ENCODE measurements around the gene RAB24.

DNA sequence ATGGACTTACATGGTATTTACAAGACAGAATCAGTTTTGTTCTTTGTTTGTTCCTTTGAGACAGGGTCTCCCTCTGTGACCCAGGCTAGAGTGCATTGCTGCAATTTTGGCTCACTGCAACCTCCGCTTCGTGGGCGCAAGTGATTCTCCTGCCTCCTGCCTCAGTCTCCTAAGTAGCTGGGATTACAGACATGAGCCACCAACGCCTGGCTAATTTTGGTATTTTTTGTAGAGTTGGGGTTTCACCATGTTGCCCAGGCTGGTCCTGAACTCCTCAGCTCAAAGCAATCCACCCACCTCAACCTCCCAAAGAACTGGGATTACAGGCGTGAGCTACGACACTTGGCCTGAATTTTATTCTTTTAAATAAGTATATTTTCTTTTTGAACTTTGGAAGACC is 27.6 kb downstream of the RAB24 start:
- TF ChIP-seq RARB (CRISPR knock-in tag; IDR thresholded peaks at IDR 0.05): no peak
- no peak for TF ChIP-seq ARNTL (CRISPR knock-in tag; IDR thresholded peaks at IDR 0.05; ENCODE audit: borderline replicate concordance, low read depth)
- TF ChIP-seq, protein P1, sequence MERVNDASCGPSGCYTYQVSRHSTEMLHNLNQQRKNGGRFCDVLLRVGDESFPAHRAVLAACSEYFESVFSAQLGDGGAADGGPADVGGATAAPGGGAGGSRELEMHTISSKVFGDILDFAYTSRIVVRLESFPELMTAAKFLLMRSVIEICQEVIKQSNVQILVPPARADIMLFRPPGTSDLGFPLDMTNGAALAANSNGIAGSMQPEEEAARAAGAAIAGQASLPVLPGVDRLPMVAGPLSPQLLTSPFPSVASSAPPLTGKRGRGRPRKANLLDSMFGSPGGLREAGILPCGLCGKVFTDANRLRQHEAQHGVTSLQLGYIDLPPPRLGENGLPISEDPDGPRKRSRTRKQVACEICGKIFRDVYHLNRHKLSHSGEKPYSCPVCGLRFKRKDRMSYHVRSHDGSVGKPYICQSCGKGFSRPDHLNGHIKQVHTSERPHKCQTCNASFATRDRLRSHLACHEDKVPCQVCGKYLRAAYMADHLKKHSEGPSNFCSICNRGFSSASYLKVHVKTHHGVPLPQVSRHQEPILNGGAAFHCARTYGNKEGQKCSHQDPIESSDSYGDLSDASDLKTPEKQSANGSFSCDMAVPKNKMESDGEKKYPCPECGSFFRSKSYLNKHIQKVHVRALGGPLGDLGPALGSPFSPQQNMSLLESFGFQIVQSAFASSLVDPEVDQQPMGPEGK (CRISPR knock-in tag; IDR thresholded peaks at IDR 0.05; ENCODE audit: borderline replicate concordance): no peak
- no peak for TF ChIP-seq ZNF70 (CRISPR knock-in tag; IDR thresholded peaks at IDR 0.05)
- TF ChIP-seq, protein P2, sequence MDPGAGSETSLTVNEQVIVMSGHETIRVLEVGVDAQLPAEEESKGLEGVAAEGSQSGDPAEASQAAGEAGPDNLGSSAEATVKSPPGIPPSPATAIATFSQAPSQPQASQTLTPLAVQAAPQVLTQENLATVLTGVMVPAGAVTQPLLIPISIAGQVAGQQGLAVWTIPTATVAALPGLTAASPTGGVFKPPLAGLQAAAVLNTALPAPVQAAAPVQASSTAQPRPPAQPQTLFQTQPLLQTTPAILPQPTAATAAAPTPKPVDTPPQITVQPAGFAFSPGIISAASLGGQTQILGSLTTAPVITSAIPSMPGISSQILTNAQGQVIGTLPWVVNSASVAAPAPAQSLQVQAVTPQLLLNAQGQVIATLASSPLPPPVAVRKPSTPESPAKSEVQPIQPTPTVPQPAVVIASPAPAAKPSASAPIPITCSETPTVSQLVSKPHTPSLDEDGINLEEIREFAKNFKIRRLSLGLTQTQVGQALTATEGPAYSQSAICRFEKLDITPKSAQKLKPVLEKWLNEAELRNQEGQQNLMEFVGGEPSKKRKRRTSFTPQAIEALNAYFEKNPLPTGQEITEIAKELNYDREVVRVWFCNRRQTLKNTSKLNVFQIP (CRISPR knock-in tag; IDR thresholded peaks at IDR 0.05; ENCODE audit: borderline replicate concordance, low read depth): no peak
- no peak for TF ChIP-seq CSDC2 (CRISPR knock-in tag; IDR thresholded peaks at IDR 0.05)
- TF ChIP-seq, protein P3, sequence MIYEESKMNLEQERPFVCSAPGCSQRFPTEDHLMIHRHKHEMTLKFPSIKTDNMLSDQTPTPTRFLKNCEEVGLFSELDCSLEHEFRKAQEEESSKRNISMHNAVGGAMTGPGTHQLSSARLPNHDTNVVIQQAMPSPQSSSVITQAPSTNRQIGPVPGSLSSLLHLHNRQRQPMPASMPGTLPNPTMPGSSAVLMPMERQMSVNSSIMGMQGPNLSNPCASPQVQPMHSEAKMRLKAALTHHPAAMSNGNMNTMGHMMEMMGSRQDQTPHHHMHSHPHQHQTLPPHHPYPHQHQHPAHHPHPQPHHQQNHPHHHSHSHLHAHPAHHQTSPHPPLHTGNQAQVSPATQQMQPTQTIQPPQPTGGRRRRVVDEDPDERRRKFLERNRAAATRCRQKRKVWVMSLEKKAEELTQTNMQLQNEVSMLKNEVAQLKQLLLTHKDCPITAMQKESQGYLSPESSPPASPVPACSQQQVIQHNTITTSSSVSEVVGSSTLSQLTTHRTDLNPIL (CRISPR knock-in tag; IDR thresholded peaks at IDR 0.05; ENCODE audit: low read depth): no peak
- no peak for TF ChIP-seq ESRRG (CRISPR knock-in tag; IDR thresholded peaks at IDR 0.05)
- TF ChIP-seq ISL1 (CRISPR knock-in tag; IDR thresholded peaks at IDR 0.05): no peak
- no peak for TF ChIP-seq ZC3H10 (CRISPR knock-in tag; IDR thresholded peaks at IDR 0.05)
- TF ChIP-seq SNAI2 (CRISPR knock-in tag; IDR thresholded peaks at IDR 0.05): no peak
- TF ChIP-seq ZFP30 (CRISPR knock-in tag; IDR thresholded peaks at IDR 0.05): no peak

Data from SK-N-SH treated with all-trans-retinoic acid at 6 μM for 48 hours (cell line).